ENCODE measurements around the gene PLCB2.

GRCh38 chr15:40335938-40336743 lies 28.4 kb upstream of the PLCB2 start:
- TF ChIP-seq CTCF (conservative IDR thresholded peaks at IDR 0.05; ENCODE audit: low read length) (no peak), EZH2phosphoT487 (IDR thresholded peaks at IDR 0.05; ENCODE audit: borderline replicate concordance) (no peak)

All from Loucy (cell line).